D721Med (cell line): Measurements from ENCODE around the gene KCNG4.
A peak's percentile ranks its signal among the peaks of the same experiment; 100 is the strongest.

Experiments used
- DNase-seq: peaks from one replicate; pipeline ENCODE4 v3.0.0; 2011; ENCODE audit warnings: low spot score; ENCODE audit not compliant: insufficient read length
- FAIRE-seq: peaks from 2 replicates; lab custom pipeline; 2011; peaks lifted over from hg19 to GRCh38; lab: Jason Lieb, UNC
- TF ChIP-seq, protein P1 (sequence below): IDR thresholded peaks from 2 replicates; pipeline ENCODE4 v1.5.1; 2012; ENCODE audit warnings: mild to moderate bottlenecking, control low read depth; ENCODE audit not compliant: insufficient read depth; ENCODE audit errors: missing control alignments

KCNG4 gene

DNA sequence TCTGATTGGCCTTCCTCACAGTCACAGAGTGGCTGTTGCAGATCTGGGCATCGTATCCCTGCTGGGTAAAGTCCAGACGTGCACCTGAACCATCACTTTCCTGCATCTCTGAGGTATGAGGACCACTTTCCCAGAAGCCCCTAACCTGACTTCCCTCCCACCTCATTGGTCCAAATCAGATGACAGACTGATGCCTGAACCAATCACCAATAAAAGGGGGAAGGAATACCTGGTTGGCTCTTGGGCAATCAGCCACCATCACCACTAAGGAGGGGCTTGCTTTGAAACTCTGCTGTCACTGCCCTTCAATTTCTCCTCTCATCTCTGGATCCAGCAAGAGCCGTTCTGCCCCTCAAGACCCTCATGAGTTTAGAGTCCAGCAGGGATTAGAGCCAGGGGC lies 41.3 kb upstream of the KCNG4 start:
- no peak for DNase-seq
- TF ChIP-seq, protein P1, sequence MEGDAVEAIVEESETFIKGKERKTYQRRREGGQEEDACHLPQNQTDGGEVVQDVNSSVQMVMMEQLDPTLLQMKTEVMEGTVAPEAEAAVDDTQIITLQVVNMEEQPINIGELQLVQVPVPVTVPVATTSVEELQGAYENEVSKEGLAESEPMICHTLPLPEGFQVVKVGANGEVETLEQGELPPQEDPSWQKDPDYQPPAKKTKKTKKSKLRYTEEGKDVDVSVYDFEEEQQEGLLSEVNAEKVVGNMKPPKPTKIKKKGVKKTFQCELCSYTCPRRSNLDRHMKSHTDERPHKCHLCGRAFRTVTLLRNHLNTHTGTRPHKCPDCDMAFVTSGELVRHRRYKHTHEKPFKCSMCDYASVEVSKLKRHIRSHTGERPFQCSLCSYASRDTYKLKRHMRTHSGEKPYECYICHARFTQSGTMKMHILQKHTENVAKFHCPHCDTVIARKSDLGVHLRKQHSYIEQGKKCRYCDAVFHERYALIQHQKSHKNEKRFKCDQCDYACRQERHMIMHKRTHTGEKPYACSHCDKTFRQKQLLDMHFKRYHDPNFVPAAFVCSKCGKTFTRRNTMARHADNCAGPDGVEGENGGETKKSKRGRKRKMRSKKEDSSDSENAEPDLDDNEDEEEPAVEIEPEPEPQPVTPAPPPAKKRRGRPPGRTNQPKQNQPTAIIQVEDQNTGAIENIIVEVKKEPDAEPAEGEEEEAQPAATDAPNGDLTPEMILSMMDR, result no peak
- no peak for FAIRE-seq

DNA sequence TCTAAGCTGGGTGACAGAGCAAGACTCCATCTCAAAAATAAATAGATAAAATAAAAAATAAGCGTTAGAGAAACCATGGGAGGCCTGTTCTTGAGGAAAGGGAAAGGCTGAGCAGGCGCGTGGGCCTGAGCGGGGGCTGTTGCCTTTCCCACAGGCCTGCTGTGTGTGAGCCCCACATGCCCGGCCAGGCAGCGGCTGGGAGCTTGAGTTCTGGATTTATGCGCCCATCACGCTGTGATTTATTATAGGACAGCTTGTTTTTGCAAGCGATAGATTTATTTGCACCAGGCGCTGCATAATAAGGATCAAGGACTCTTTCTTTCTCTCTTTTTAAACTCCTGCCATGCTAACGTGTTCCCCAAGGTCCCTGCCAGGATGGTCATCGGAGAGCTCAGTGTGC lies 40.1 kb upstream of the KCNG4 start:
- TF ChIP-seq, protein P1, result no peak
- DNase-seq, result no peak
- no peak for FAIRE-seq

DNA sequence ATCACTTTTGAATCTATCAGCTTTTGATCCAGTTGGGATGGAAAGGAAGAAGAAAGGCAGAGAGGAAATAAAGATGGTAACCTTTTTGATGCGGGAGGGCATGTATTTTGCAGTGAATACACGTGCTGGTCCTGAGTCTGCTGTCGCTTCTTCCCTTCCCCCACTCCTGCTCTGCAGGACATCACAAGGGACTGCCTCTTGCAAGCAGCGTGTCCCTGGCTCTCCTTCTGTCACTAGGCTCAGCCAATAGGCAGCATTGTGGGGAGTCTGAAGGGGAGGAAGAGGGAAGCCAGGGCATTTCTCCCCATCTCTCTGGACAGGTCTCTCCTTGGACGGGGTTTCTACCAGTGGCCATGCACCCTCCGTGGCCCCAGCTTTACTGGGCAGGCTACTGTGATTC lies 39.2 kb upstream of the KCNG4 start:
- TF ChIP-seq, protein P1, result no peak
- FAIRE-seq, result no peak

DNA sequence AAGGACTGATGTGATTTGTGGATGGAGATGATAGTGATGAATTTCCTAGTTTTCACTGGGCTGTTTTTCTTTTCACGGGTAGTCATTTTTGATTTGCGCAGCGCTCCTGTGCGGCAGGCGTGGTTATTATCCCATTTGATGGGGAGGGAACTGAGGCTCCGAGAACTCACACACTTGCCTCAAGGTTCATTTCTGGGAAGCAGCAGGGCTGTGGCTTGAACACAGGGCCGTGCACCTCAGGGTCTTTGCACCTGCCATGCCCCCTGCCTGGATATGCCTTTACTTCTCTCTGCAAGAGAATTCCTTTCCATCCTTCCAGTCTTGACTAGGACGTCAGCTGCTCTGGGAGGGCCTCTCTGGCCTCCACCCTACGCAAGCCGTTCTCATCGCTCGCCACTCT lies 38.5 kb upstream of the KCNG4 start:
- TF ChIP-seq, protein P1, result no peak
- DNase-seq (no peak), FAIRE-seq (no peak)

More for the DNA sequence above, 39.2 kb upstream of the KCNG4 start:
- no peak for DNase-seq

DNA sequence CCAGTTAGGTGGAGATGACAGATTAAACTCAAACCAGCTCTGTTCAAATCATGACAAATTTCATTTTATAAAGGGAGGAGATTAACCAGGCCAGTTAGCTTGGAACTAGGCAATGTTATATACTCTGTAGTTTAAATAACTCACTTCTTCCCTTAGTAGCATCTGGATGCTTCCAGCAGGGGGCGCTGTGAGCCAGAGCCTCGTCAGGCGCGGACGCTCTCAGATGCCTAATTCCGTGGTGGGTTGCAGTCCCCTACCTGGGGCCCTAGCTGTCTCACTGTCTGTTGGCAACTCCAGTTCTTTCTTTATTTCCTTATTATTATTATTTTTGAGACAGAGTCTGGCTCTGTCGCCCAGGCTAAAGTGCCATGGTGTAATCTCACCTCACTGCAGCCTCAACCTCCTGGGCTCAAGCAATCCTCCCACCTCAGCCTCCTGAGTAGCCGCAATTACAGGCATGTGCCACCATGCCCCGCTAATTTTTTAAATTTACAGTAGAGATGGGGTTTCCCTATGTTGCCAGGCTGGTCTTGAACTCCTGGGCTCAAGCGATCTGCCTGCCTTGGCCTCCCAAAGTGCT lies 37.5 kb upstream of the KCNG4 start:
- no peak for DNase-seq
- TF ChIP-seq, protein P1, result peak; percentile 89
- FAIRE-seq, result no peak

DNA sequence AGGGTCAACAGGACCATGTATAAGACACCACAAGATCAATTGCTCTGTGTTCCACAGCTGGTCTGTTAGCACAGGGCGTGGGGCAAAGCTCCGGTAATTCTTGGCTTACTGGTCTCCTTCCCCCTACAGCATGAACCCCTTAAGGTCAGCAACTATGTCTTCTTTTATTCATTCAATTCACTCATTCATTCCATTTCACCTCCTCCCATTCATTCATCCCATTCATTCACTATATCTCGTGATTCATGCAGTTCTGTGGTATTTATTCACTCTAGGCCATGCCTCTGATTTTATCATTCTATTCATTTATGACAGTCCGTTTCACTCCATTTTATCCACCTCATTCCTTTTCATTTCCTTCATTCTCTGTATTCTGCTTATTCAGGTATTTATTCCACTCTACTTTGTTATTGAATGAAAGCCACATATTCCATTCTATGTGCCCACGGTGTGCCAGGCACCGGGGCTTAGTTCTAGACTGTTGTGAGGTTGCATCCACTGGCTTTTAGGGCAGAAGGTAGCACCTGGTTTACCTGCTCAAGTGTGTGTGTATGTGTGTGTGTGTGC lies 35.9 kb upstream of the KCNG4 start:
- DNase-seq (no peak), FAIRE-seq (no peak)
- TF ChIP-seq, protein P1, result no peak

DNA sequence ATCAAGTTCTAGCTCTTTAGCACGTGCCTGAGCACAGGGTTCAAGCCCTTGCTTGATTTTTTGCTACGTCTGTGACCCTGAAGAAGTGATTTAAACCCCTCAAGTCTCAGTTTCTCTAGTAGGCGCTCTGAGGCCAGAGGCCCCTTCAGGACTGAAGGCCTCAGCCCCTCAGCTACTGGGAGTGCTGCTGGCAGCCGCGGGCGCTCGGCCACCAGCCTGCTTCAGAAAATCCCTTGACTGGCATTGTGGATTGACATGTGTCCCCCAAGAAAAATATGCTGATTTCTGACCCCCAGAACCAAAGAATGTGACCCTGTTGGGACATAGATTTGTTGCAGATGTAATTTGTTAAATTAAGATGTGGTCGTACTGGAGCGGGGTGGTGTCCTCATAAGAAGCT lies 34.7 kb upstream of the KCNG4 start:
- no peak for DNase-seq
- TF ChIP-seq, protein P1, result no peak
- no peak for FAIRE-seq
